COLO668 (cell line): ENCODE results near the gene CACNA2D4.

Experiments used
- DNase-seq: peaks from one replicate; lab custom pipeline; 2025; ENCODE audit not compliant: unreplicated experiment; lab: John Stamatoyannopoulos, UW

The CACNA2D4 gene

GRCh38 chr12:1845427-1845826, 73.0 kb downstream of the CACNA2D4 start:
- no peak for DNase-seq

- no peak for DNase-seq
These were observed 73.6 kb downstream of the CACNA2D4 start for GRCh38 chr12:1844661-1845409.

- no peak for DNase-seq
These were observed 74.2 kb downstream of the CACNA2D4 start for GRCh38 chr12:1844223-1844622.

- DNase-seq = no peak
These were observed 74.8 kb downstream of the CACNA2D4 start for GRCh38 chr12:1843641-1844005.

- no peak for DNase-seq
These were observed 75.4 kb downstream of the CACNA2D4 start for GRCh38 chr12:1842905-1843640.

- DNase-seq = no peak
These were observed 76.1 kb downstream of the CACNA2D4 start for GRCh38 chr12:1842183-1842904.

GRCh38 chr12:1841586-1842182, 76.8 kb downstream of the CACNA2D4 start:
- no peak for DNase-seq

- no peak for DNase-seq
These were observed 77.4 kb downstream of the CACNA2D4 start for GRCh38 chr12:1840981-1841425.

- DNase-seq = no peak
These were observed 78.2 kb downstream of the CACNA2D4 start for GRCh38 chr12:1839956-1840951.

GRCh38 chr12:1839464-1839863, 79.0 kb downstream of the CACNA2D4 start:
- DNase-seq = no peak

GRCh38 chr12:1838994-1839365, 79.5 kb downstream of the CACNA2D4 start:
- peak; percentile 18 for DNase-seq

- no peak for DNase-seq
These were observed 80.1 kb downstream of the CACNA2D4 start for GRCh38 chr12:1838205-1838993.

GRCh38 chr12:1837541-1838204, 80.8 kb downstream of the CACNA2D4 start:
- DNase-seq = no peak

- DNase-seq = peak; percentile 60
These were observed 81.5 kb downstream of the CACNA2D4 start for GRCh38 chr12:1836854-1837421.

- no peak for DNase-seq
These were observed 82.1 kb downstream of the CACNA2D4 start for GRCh38 chr12:1836241-1836803.

- no peak for DNase-seq
These were observed 83.0 kb downstream of the CACNA2D4 start for GRCh38 chr12:1835211-1836131.
